GM23338 (cell line): ENCODE measurements around the gene NCAPD2.

Experiments
- CTCF ChIP-seq, 2 experiments: fragments of 200-600 bp in 1 of 2; sonication (generic) in 1 of 2; conservative IDR thresholded peaks; 2 replicates each; pipeline versions ENCODE4 v1.5.1 to v1.6.1; 2016 to 2017; ENCODE audit warnings: antibody characterized with exemption in 2 of 2, low read depth in 2 of 2, mild to moderate bottlenecking in 2 of 2, moderate library complexity in 1 of 2
- EZH2 ChIP-seq: fragments of 200-600 bp; sonication (generic); IDR thresholded peaks from one replicate; pipeline ENCODE4 v1.8.0; 2017; ENCODE audit warnings: antibody characterized with exemption, mild to moderate bottlenecking, low read depth; ENCODE audit not compliant: unreplicated experiment
- POLR2AphosphoS5 ChIP-seq: IDR thresholded peaks from 2 replicates; pipeline ENCODE4 v1.6.1; 2016; ENCODE audit warnings: antibody characterized with exemption, low read depth

GRCh38 chr12:6555018-6555691, 61.3 kb downstream of the NCAPD2 start:
- no peak for TF ChIP-seq CTCF (conservative IDR thresholded peaks at IDR 0.05; ENCODE audit: low read depth in 2 of 2)
- TF ChIP-seq POLR2AphosphoS5: no peak
- TF ChIP-seq EZH2: no peak
